LNCaP clone FGC (cell line): Measurements from ENCODE around the gene MAN1C1.
"Not testable (repeated sequence)": the region's sequence is repeated elsewhere in the genome, so short reads cannot be mapped to it uniquely, and the experiment has no call there.

Source experiments
- DNase-seq: peaks from one replicate; pipeline ENCODE4 v3.0.0-alpha.2; 2011; ENCODE audit warnings: low read depth
- H3K4me3 ChIP-seq: 2 replicates; pipeline ENCODE4 v1.5.1; 2011; ENCODE audit warnings: mild to moderate bottlenecking, low read depth, low read length, control low read depth
- CTCF ChIP-seq: IDR thresholded peaks from 2 replicates; pipeline ENCODE4 v1.5.1; 2012; ENCODE audit warnings: mild to moderate bottlenecking; ENCODE audit not compliant: control insufficient read depth, insufficient read depth; ENCODE audit errors: extremely low read depth

The MAN1C1 gene

GRCh38 chr1:25628741-25629421, 12.3 kb downstream of the MAN1C1 start:
- no peak overlapping the region for H3K4me3 ChIP-seq
- no peak for TF ChIP-seq CTCF
- no peak for DNase-seq

GRCh38 chr1:25629836-25630235, 13.2 kb downstream of the MAN1C1 start:
- no peak for DNase-seq
- H3K4me3 ChIP-seq: no peak overlapping the region
- no peak for TF ChIP-seq CTCF

- no peak overlapping the region for H3K4me3 ChIP-seq
- no peak for TF ChIP-seq CTCF
- no peak for DNase-seq
Observed at GRCh38 chr1:25631750-25632485, 15.3 kb downstream of the MAN1C1 start.

GRCh38 chr1:25634066-25634465, 17.5 kb downstream of the MAN1C1 start:
- no peak overlapping the region for H3K4me3 ChIP-seq
- TF ChIP-seq CTCF: no peak
- DNase-seq: no peak

- DNase-seq: no peak
- no peak for TF ChIP-seq CTCF
- no peak overlapping the region for H3K4me3 ChIP-seq
Observed at GRCh38 chr1:25634896-25635295, 18.3 kb downstream of the MAN1C1 start.

GRCh38 chr1:25636141-25636540, 19.6 kb downstream of the MAN1C1 start:
- not testable (repeated sequence) for DNase-seq, H3K4me3 ChIP-seq

- no peak for TF ChIP-seq CTCF
- no peak for DNase-seq
- no peak overlapping the region for H3K4me3 ChIP-seq
Observed at GRCh38 chr1:25640646-25641328, 24.2 kb downstream of the MAN1C1 start.
